ENCODE measurements around the gene RAD51D. TPM values are rescaled to one million over a fixed set of nuclear protein-coding genes. Genes with fewer than 3 reads are reported as not detected.

RAD51D gene
- total and polyA plus RNA-seq, 10 of the 15 experiments (the other 5 are each of a cell fraction or from before 2014, with no cell fraction given), result 2.6 to 29.3 (median 13.5) TPM

GRCh38 chr17:35135322-35135721, 15.7 kb upstream of the RAD51D start (continued):
- TF ChIP-seq CEBPZ (IDR thresholded peaks at IDR 0.05; ENCODE audit: low read depth, low read length) (no peak), ZBTB11 (CRISPR knock-in tag; IDR thresholded peaks at IDR 0.05) (no peak), SMC3 (IDR thresholded peaks at IDR 0.05; ENCODE audit: borderline replicate concordance, low read length) (no peak), CUX1 (IDR thresholded peaks at IDR 0.05; ENCODE audit: insufficient replicate concordance, low read depth, low read length) (no peak), POLR2A (IDR thresholded peaks at IDR 0.05; ENCODE audit: low read depth, low read length) (no peak), MTA3 (IDR thresholded peaks at IDR 0.05; ENCODE audit: borderline replicate concordance, low read length) (no peak), BRCA1 (IDR thresholded peaks at IDR 0.05; ENCODE audit: low read depth, low read length) (no peak), CREM (IDR thresholded peaks at IDR 0.05; ENCODE audit: low read depth) (no peak)
